ENCODE data around the gene XG.

DNA sequence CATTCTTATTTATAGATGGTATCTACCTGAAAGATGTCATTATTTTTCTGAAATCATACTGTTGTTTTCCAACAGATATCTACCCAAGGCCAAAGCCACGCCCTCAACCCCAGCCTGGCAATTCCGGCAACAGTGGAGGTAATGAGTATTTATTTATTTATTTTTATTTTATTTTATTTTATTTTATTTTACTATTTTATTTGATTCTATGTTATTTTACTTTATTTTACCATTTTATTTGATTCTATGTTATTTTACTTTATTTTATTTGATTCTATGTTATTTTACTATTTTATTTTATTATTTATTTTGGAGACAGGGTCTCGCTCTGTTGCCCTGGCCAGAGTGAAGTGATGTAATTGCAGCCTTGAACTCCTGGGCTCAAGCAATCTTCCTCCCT lies 37.7 kb downstream of the XG start:
- no peak for TF ChIP-seq EZH2phosphoT487 (IDR thresholded peaks at IDR 0.05; ENCODE audit: low read depth)
- TF ChIP-seq, protein P1, sequence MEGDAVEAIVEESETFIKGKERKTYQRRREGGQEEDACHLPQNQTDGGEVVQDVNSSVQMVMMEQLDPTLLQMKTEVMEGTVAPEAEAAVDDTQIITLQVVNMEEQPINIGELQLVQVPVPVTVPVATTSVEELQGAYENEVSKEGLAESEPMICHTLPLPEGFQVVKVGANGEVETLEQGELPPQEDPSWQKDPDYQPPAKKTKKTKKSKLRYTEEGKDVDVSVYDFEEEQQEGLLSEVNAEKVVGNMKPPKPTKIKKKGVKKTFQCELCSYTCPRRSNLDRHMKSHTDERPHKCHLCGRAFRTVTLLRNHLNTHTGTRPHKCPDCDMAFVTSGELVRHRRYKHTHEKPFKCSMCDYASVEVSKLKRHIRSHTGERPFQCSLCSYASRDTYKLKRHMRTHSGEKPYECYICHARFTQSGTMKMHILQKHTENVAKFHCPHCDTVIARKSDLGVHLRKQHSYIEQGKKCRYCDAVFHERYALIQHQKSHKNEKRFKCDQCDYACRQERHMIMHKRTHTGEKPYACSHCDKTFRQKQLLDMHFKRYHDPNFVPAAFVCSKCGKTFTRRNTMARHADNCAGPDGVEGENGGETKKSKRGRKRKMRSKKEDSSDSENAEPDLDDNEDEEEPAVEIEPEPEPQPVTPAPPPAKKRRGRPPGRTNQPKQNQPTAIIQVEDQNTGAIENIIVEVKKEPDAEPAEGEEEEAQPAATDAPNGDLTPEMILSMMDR (IDR thresholded peaks at IDR 0.05; ENCODE audit: low read depth, low read length), result no peak

Data from OCI-LY3 (cell line).